CD4-positive, alpha-beta T cell (primary cell): ENCODE measurements around the gene FBN2. TPM values are rescaled to one million over a fixed set of nuclear protein-coding genes. Genes with fewer than 3 reads are reported as not detected.
"Not testable (repeated sequence)": the region's sequence is repeated elsewhere in the genome, so short reads cannot be mapped to it uniquely, and the experiment has no call there.

Experiments
- ATAC-seq: fragments of 200-7000 bp; cut with Tn5 transposase; one replicate; pipeline ENCODE4 v1.10.0; 2022; ENCODE audit warnings: mild to moderate bottlenecking; ENCODE audit not compliant: poor library complexity
- CTCF ChIA-PET: fragments of 350-600 bp; sonication (Branson Sonifier 250); formaldehyde crosslinking; loops from one replicate; lab custom pipeline; 2021; ENCODE audit warnings: antibody characterized with exemption, inconsistent platforms; lab: Charles Lee
- POLR2A ChIA-PET: fragments of 350-600 bp; sonication (Branson Sonifier 250); formaldehyde crosslinking; loops from one replicate; lab custom pipeline; 2021; ENCODE audit warnings: antibody characterized with exemption, inconsistent platforms; lab: Charles Lee
- DNase-seq, 14 experiments: peaks; one replicate each; pipeline ENCODE4 v3.0.0-alpha.2; 2013 to 2020; ENCODE audit warnings: mixed read lengths in 2 of 14
- H3K27ac ChIP-seq, 2 donors: one replicate each; pipeline versions ENCODE4 v1.5.1 to v1.7.0; 2013; ENCODE audit warnings: low read length in 2 of 2, low read depth in 1 of 2, mild to moderate bottlenecking in 1 of 2
- H3K27me3 ChIP-seq, 2 experiments: 1 replicate in 1 of 2; 2 replicates in 1 of 2; pipeline versions ENCODE4 v1.6.1 to v1.7.0; 2013; ENCODE audit warnings: low read length in 2 of 2, control low read depth in 1 of 2, mild to moderate bottlenecking in 1 of 2, moderate library complexity in 1 of 2; ENCODE audit not compliant: insufficient read depth in 2 of 2, control insufficient read depth in 1 of 2
- H3K36me3 ChIP-seq: one replicate; pipeline ENCODE4 v1.6.1; 2013; ENCODE audit warnings: low read length, control low read depth; ENCODE audit not compliant: insufficient read depth
- H3K4me1 ChIP-seq: one replicate; pipeline ENCODE4 v1.6.1; 2013; ENCODE audit warnings: low read length, control low read depth; ENCODE audit not compliant: insufficient read depth
- H3K4me3 ChIP-seq: one replicate; pipeline ENCODE4 v1.5.1; 2013; ENCODE audit warnings: mild to moderate bottlenecking, low read length, moderate library complexity
- H3K9me3 ChIP-seq, 2 experiments: 1 replicate in 1 of 2; 2 replicates in 1 of 2; pipeline versions ENCODE4 v1.6.1 to v1.7.0; 2013; ENCODE audit warnings: low read length in 2 of 2, mild to moderate bottlenecking in 2 of 2, control low read depth in 1 of 2, moderate library complexity in 1 of 2; ENCODE audit not compliant: control insufficient read depth in 1 of 2, insufficient read depth in 1 of 2
- H3K27ac Mint-ChIP-seq: one replicate; pipeline ENCODE4 v1.8.0; 2020; ENCODE audit warnings: mixed read lengths
- H3K27me3 Mint-ChIP-seq: one replicate; pipeline ENCODE4 v1.8.0; 2021; ENCODE audit warnings: mixed read lengths
- H3K36me3 Mint-ChIP-seq: one replicate; pipeline ENCODE4 v1.8.0; 2021; ENCODE audit warnings: low read depth, mixed read lengths
- H3K4me1 Mint-ChIP-seq: one replicate; pipeline ENCODE4 v1.8.0; 2021; ENCODE audit warnings: low read depth, mixed read lengths
- H3K4me3 Mint-ChIP-seq: one replicate; pipeline ENCODE4 v1.8.0; 2020; ENCODE audit warnings: mild to moderate bottlenecking, mixed read lengths
- H3K9me3 Mint-ChIP-seq: one replicate; pipeline ENCODE4 v1.8.0; 2020; ENCODE audit warnings: mixed read lengths
- intact Hi-C, 2 experiments: fragments of 100-400 bp; cut with DNase I in 1 of 2; cut with micrococcal nuclease in 1 of 2; formaldehyde crosslinking; loops; one replicate each; pipeline versions ENCODE4 v1.15.1 to v1.9.0; 2023 to 2025; cut with DNase I, micrococcal nuclease
- total RNA-seq, 174 experiments: library from RNA in 2 of 174; stranded (reverse) in 2 of 174; gene quantifications; one replicate each; pipeline ENCODE4 v1.2.3 and lab custom pipeline; 2021 to 2026
- TF ChIP-seq, protein P1 (sequence below): fragments of 200-600 bp; IDR thresholded peaks from one replicate; pipeline ENCODE4 v1.8.0; 2022; ENCODE audit warnings: antibody characterized with exemption, mild to moderate bottlenecking

The FBN2 gene
- total RNA-seq, 2 experiments from 2014 or later = 0.06 TPM; not detected in 1

DNA sequence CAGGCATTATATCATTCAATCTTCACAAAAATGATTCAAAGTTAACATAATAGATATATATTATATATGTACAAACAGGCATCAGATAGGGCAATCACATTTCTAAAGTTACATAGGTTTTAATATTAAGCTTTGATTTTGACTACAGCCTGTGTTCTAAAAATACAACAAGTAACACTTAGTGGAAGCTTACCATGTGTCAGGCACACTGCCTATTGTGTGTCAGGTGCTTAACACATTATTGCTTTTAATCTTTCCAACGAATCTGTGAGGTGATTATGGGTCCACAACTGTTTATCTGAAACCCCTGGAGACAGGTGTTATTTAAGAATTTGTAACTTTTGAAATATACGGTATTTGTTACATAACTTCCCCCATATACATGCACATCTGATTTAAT lies 25.2 kb downstream of the FBN2 start:
- DNase-seq (no peak), ATAC-seq (no peak)
- POLR2A ChIA-PET = no interaction called here
- Mint-ChIP-seq H3K36me3 (no peaks in the 10 kb centered on the region), H3K4me1 (no peaks in the 10 kb centered on the region), H3K27me3 (peaks cover 9% of the 10 kb centered on the region), H3K27ac (no peak overlapping the region), H3K9me3 (no peaks in the 10 kb centered on the region), H3K4me3 (no peak overlapping the region)
- H3K9me3 ChIP-seq = no peaks in the 10 kb centered on the region
- H3K36me3 ChIP-seq = no peaks in the 10 kb centered on the region
- CTCF ChIA-PET = no interaction called here
- H3K27me3 ChIP-seq = no peaks in the 10 kb centered on the region
- H3K27ac ChIP-seq = no peak overlapping the region
- intact Hi-C loops = no loop called here
- TF ChIP-seq, protein P1, sequence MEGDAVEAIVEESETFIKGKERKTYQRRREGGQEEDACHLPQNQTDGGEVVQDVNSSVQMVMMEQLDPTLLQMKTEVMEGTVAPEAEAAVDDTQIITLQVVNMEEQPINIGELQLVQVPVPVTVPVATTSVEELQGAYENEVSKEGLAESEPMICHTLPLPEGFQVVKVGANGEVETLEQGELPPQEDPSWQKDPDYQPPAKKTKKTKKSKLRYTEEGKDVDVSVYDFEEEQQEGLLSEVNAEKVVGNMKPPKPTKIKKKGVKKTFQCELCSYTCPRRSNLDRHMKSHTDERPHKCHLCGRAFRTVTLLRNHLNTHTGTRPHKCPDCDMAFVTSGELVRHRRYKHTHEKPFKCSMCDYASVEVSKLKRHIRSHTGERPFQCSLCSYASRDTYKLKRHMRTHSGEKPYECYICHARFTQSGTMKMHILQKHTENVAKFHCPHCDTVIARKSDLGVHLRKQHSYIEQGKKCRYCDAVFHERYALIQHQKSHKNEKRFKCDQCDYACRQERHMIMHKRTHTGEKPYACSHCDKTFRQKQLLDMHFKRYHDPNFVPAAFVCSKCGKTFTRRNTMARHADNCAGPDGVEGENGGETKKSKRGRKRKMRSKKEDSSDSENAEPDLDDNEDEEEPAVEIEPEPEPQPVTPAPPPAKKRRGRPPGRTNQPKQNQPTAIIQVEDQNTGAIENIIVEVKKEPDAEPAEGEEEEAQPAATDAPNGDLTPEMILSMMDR = no peak
- no peak overlapping the region for H3K4me3 ChIP-seq
- H3K4me1 ChIP-seq = no peaks in the 10 kb centered on the region

DNA sequence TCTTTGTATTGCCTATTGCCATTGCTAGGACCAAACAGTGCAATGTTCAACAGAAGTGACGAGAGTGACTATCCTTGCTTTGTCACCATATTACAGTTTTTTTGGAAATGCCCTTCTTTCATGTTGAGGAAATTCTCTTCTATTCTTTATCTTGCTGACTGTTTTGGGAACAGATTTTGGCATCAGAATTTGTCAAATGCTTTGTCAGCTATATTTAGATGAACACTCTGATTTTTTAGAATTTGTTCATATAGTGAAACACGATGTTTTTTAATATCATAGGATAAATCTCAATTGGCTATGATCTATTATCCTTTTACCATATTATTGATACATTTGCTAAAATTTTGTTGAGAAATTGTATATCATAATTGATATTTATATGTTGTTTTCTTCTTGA lies 31.4 kb downstream of the FBN2 start:
- no peak overlapping the region for H3K27ac Mint-ChIP-seq
- TF ChIP-seq, protein P1 = no peak

DNA sequence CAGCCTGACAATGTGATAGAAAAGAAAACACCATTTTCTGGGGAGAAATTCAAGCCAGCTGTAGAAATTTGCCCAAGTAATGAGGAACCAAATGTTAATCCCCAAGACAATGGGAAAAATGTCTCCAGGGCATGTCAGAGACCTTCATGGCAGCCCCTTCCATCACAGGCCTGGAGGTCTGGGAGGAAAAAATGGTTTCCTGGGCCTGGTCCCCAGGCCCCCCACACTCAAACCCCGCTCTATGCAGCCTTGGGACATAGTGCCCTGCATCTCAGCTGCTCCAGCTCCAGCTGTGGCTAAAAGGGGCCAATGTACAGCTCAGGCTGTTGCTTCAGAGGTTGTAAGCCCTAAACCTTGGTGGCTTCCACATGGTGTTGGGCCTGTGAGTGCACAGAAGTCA lies 34.3 kb downstream of the FBN2 start:
- intact Hi-C loops, H3K27me3 ChIP-seq, H3K27me3 Mint-ChIP-seq, H3K27ac Mint-ChIP-seq, ATAC-seq, H3K36me3 ChIP-seq, POLR2A ChIA-PET, H3K27ac ChIP-seq, CTCF ChIA-PET, H3K4me1 ChIP-seq, H3K4me3 Mint-ChIP-seq, H3K9me3 Mint-ChIP-seq, H3K4me1 Mint-ChIP-seq, DNase-seq, H3K4me3 ChIP-seq, H3K36me3 Mint-ChIP-seq: not testable (repeated sequence)
- peaks cover 10 to 13% of the 10 kb centered on the region in 2 experiments for H3K9me3 ChIP-seq

More for the DNA sequence above, 31.4 kb downstream of the FBN2 start:
- Mint-ChIP-seq H3K36me3 (no peaks in the 10 kb centered on the region), H3K4me1 (no peaks in the 10 kb centered on the region), H3K4me3 (no peak overlapping the region), H3K27me3 (peaks cover 3% of the 10 kb centered on the region), H3K9me3 (peaks cover 5% of the 10 kb centered on the region)
- H3K9me3 ChIP-seq = peaks cover 10% of the 10 kb centered on the region in 2 experiments
- no peaks in the 10 kb centered on the region for H3K27me3 ChIP-seq
- H3K36me3 ChIP-seq = no peaks in the 10 kb centered on the region
- H3K27ac ChIP-seq = no peak overlapping the region
- intact Hi-C loops = no loop called here
- ATAC-seq (no peak), DNase-seq (no peak)
- no peak overlapping the region for H3K4me3 ChIP-seq
- ChIA-PET POLR2A (no interaction called here), CTCF (no interaction called here)
- H3K4me1 ChIP-seq = no peaks in the 10 kb centered on the region

DNA sequence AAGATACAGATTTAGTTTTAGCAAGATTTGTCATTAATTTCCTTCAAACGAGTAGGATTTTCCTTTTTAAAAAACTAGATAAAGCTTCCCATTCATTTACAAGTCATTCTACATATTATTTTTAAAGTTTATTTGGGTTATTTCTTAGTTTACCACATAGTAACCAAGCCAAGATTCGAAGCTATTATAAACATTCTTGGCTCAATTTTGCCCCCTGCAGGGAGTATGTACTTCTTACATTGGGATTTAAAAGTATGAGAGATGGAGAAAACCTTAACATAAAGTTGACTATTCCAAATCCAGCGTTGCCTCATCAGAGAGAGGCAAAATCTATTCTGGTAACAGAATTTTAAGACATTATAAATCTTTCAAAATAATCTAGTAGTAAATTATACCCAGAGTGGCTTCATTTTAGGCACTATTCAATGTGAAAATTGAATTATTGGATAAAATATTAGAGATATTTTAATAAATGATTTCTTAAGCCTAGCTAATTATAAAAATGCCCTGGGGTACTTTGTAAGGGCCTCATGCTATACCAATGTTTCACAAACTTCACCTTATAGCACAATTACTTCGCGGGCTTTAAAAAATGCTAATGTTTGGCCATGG lies 39.1 kb downstream of the FBN2 start:
- CTCF ChIA-PET = no interaction called here
- no peaks in the 10 kb centered on the region for H3K36me3 Mint-ChIP-seq
- intact Hi-C loops = loop anchor here (2.0 to 5.0 kb wide), 3 partner anchors 302 to 937 kb away; no protein-coding TSS in a partner anchor

More for the DNA sequence above, 39.1 kb downstream of the FBN2 start:
- Mint-ChIP-seq H3K27me3 (no peaks in the 10 kb centered on the region), H3K4me1 (no peaks in the 10 kb centered on the region), H3K27ac (no peak overlapping the region), H3K4me3 (no peak overlapping the region), H3K9me3 (peaks cover 10% of the 10 kb centered on the region)
- DNase-seq = peak in 2 of 14 experiments; percentile 5 to 7
- ATAC-seq = no peak
- H3K27me3 ChIP-seq = no peaks in the 10 kb centered on the region
- no peak overlapping the region for H3K27ac ChIP-seq
- TF ChIP-seq, protein P1 = no peak
- H3K4me1 ChIP-seq = no peaks in the 10 kb centered on the region
- POLR2A ChIA-PET = no interaction called here
- no peaks in the 10 kb centered on the region for H3K36me3 ChIP-seq
- H3K4me3 ChIP-seq = no peak overlapping the region
- H3K9me3 ChIP-seq = peaks cover 4 to 7% of the 10 kb centered on the region in 2 experiments
